HL-60 (cell line): Measurements from ENCODE around the gene AOPEP.

ENCODE experiments used
- CTCF ChIP-seq: IDR thresholded peaks from one replicate; pipeline ENCODE4 v1.5.1; 2011; ENCODE audit warnings: low read length, control low read depth, inconsistent platforms; ENCODE audit not compliant: insufficient read depth
- POLR2AphosphoS5 ChIP-seq: IDR thresholded peaks from 2 replicates; pipeline ENCODE4 v1.6.1; 2012; ENCODE audit warnings: low read depth
- REST ChIP-seq: IDR thresholded peaks from 2 replicates; pipeline ENCODE4 v1.6.1; 2012; ENCODE audit warnings: low read depth; ENCODE audit not compliant: insufficient replicate concordance
- SPI1 ChIP-seq: IDR thresholded peaks from 2 replicates; pipeline ENCODE4 v1.6.1; 2012; ENCODE audit warnings: low read depth, mild to moderate bottlenecking, borderline replicate concordance

- TF ChIP-seq CTCF: no peak
- no peak for TF ChIP-seq SPI1
- no peak for TF ChIP-seq POLR2AphosphoS5
- TF ChIP-seq REST: no peak
Observed at GRCh38 chr9:95071450-95071849, 345.0 kb downstream of the AOPEP start.
